Ishikawa (cell line): ENCODE data around the gene AGTR1.

Source experiments
- CEBPB ChIP-seq: IDR thresholded peaks from 2 replicates; pipeline ENCODE4 v1.6.1; 2012
- EGR1 ChIP-seq: IDR thresholded peaks from 2 replicates; pipeline ENCODE4 v1.6.1; 2012
- EP300 ChIP-seq: IDR thresholded peaks from 2 replicates; pipeline ENCODE4 v1.6.1; 2012; ENCODE audit warnings: borderline replicate concordance
- RAD21 ChIP-seq: IDR thresholded peaks from 2 replicates; pipeline ENCODE4 v1.6.1; 2012; ENCODE audit warnings: low read depth
- YY1 ChIP-seq: IDR thresholded peaks from 2 replicates; pipeline ENCODE4 v1.6.1; 2012; ENCODE audit warnings: low read depth
- TF ChIP-seq, protein P1 (sequence below): IDR thresholded peaks from 2 replicates; pipeline ENCODE4 v1.6.1; 2012

- TF ChIP-seq RAD21 (no peak), CEBPB (no peak), EP300 (no peak), EGR1 (no peak), YY1 (no peak)
- TF ChIP-seq, protein P1, sequence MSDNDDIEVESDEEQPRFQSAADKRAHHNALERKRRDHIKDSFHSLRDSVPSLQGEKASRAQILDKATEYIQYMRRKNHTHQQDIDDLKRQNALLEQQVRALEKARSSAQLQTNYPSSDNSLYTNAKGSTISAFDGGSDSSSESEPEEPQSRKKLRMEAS: no peak
Measured at GRCh38 chr3:148680289-148680688, 17.4 kb upstream of the AGTR1 start.
